Tibial nerve (tissue), 4 donors: ENCODE data around the gene PDLIM7. TPM values are rescaled to one million over a fixed set of nuclear protein-coding genes. Genes with fewer than 3 reads are reported as not detected.

ENCODE experiments used
- DNase-seq, 2 donors: peaks; one replicate each; pipeline ENCODE4 v3.0.0-alpha.2; 2019; ENCODE audit warnings: low spot score in 2 of 2
- H3K27ac ChIP-seq, 4 donors: fragments of 200-600 bp; sonication (generic) in 3 of 4; one replicate each; pipeline ENCODE4 v1.5.1; 2017 to 2019; ENCODE audit warnings: mild to moderate bottlenecking in 1 of 4
- H3K27me3 ChIP-seq, 2 donors: fragments of 200-600 bp; sonication (generic) in 1 of 2; one replicate each; pipeline versions ENCODE4 v1.5.1 to v1.6.0; 2017 to 2019
- H3K36me3 ChIP-seq, 3 donors: fragments of 200-600 bp; sonication (generic); one replicate each; pipeline ENCODE4 v1.5.1; 2018 to 2019
- H3K4me1 ChIP-seq, 4 donors: fragments of 200-600 bp; sonication (generic) in 3 of 4; one replicate each; pipeline ENCODE4 v1.5.1; 2017 to 2019
- H3K4me3 ChIP-seq, 4 donors: fragments of 200-600 bp; sonication (generic) in 3 of 4; one replicate each; pipeline ENCODE4 v1.5.1; 2017 to 2019; ENCODE audit warnings: mild to moderate bottlenecking in 1 of 4, moderate library complexity in 1 of 4
- H3K9me3 ChIP-seq, 4 donors: fragments of 200-600 bp; sonication (generic) in 3 of 4; one replicate each; pipeline ENCODE4 v1.5.1; 2017 to 2019
- CTCF ChIP-seq, 5 experiments: fragments of 200-600 bp in 3 of 5; fragments of 450-650 bp in 2 of 5; sonication (generic) in 3 of 5; IDR thresholded peaks; one replicate each; pipeline ENCODE4 v1.5.1; 2016 to 2019; ENCODE audit warnings: antibody characterized with exemption in 5 of 5, mild to moderate bottlenecking in 3 of 5, moderate library complexity in 2 of 5
- EP300 ChIP-seq, 2 donors: sonication (generic); formaldehyde crosslinking; IDR thresholded peaks; one replicate each; pipeline ENCODE4 v1.6.1; 2017; ENCODE audit warnings: antibody characterized with exemption in 2 of 2, mild to moderate bottlenecking in 1 of 2
- POLR2A ChIP-seq, 2 donors: fragments of 450-650 bp; IDR thresholded peaks; one replicate each; pipeline ENCODE4 v1.6.1; 2017; ENCODE audit warnings: antibody characterized with exemption in 2 of 2, mild to moderate bottlenecking in 2 of 2, moderate library complexity in 2 of 2
- WGBS, 2 donors: methylation state at CpG; one replicate each; pipeline ENCODE4 v1.1.5; 2018; 5-methylcytosine and 5-hydroxymethylcytosine counted together
- total RNA-seq, 4 donors: library from RNA; depleted of rRNA; stranded (reverse); fragments of >200 nt; gene quantifications; one replicate each; pipeline ENCODE4 v1.1.0, GENCODE V29; 2016

PDLIM7 gene
- total RNA-seq, 4 donors from 2014 or later, result 78.0 to 138 (median 89.9) TPM

GRCh38 chr5:177459357-177459756 lies 38.0 kb downstream of the PDLIM7 start:
- Histone ChIP-seq H3K4me1 (peaks cover 0 to 32% (median 13%) of the 10 kb centered on the region in 4 donors), H3K36me3 (peaks cover 0 to 60% (median 0%) of the 10 kb centered on the region in 3 donors), H3K27ac (peak overlapping the region in 1 of 4 donors; percentile 6), H3K27me3 (no peaks in the 10 kb centered on the region), H3K9me3 (no peaks in the 10 kb centered on the region), H3K4me3 (no peak overlapping the region)
- WGBS, 2 donors, result 73 to 84% methylated on average over 11 of the region's 11 CpGs
- DNase-seq, result no peak
- TF ChIP-seq EP300 (IDR thresholded peaks at IDR 0.05) (no peak), POLR2A (IDR thresholded peaks at IDR 0.05) (no peak), CTCF (IDR thresholded peaks at IDR 0.05) (no peak)

DNA sequence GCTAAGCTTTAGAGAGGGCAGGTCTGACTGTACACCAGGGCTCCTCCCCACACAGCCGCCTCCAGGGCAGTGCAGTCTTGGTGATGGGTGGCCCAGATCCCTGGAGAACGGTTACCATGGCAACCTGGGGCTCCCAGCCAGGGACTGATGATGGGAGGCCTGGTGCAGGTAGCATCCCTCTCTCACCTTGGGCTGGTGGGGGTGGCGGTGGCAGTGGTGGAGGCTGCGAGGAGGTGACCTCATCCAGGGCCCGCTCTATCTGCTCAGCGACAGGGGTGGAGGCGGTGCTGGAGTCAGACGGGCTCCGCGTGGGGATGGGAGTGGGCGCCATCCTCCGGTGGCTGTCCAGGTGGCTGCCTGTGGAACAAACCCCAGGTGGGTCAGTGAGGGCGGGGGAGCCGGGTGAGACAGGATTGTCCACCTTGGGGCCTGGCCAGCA lies 38.5 kb downstream of the PDLIM7 start:
- no peaks in the 10 kb centered on the region for H3K27me3 ChIP-seq
- H3K4me3 ChIP-seq, result no peak overlapping the region
- TF ChIP-seq POLR2A (IDR thresholded peaks at IDR 0.05), result no peak
- TF ChIP-seq EP300 (IDR thresholded peaks at IDR 0.05), result no peak
- TF ChIP-seq CTCF (IDR thresholded peaks at IDR 0.05), result no peak
- DNase-seq, result no peak
- 84% methylated on average over 13 to 14 of the region's 14 CpGs for WGBS, 2 donors
- H3K27ac ChIP-seq, result peak overlapping the region in 1 of 4 donors; percentile 6
- peaks cover 0 to 58% (median 0%) of the 10 kb centered on the region in 3 donors for H3K36me3 ChIP-seq
- H3K4me1 ChIP-seq, result peaks cover 0 to 36% (median 17%) of the 10 kb centered on the region in 4 donors
- H3K9me3 ChIP-seq, result no peaks in the 10 kb centered on the region

- Histone ChIP-seq H3K36me3 (peaks cover 0 to 49% (median 0%) of the 10 kb centered on the region in 3 donors), H3K4me1 (peaks cover 0 to 42% (median 23%) of the 10 kb centered on the region in 4 donors), H3K27me3 (peaks cover 0 to under 1% of the 10 kb centered on the region in 2 donors), H3K9me3 (no peaks in the 10 kb centered on the region), H3K27ac (peak overlapping the region in 2 of 4 donors; percentile 63 to 65), H3K4me3 (no peak overlapping the region)
- no peak for DNase-seq
- no peak for TF ChIP-seq EP300 (IDR thresholded peaks at IDR 0.05)
- TF ChIP-seq CTCF (IDR thresholded peaks at IDR 0.05), result no peak
- TF ChIP-seq POLR2A (IDR thresholded peaks at IDR 0.05), result no peak
- 49 to 70% methylated on average over 5 to 15 of the region's 20 CpGs for WGBS, 2 donors
Observed at GRCh38 chr5:177457852-177458681, 39.3 kb downstream of the PDLIM7 start.

- Histone ChIP-seq H3K4me3 (no peak overlapping the region), H3K27ac (peak overlapping the region; percentile 3 to 74 (median 43)), H3K27me3 (peaks cover 0 to 9% of the 10 kb centered on the region in 2 donors), H3K9me3 (no peaks in the 10 kb centered on the region), H3K4me1 (peaks cover 0 to 41% (median 23%) of the 10 kb centered on the region in 4 donors), H3K36me3 (peaks cover 0 to 42% (median 0%) of the 10 kb centered on the region in 3 donors)
- peak; percentile 66 to 79 for DNase-seq
- WGBS, 2 donors, result 63 to 64% methylated on average over 15 to 24 of the region's 24 CpGs
- TF ChIP-seq CTCF (IDR thresholded peaks at IDR 0.05) (peak; percentile 55 to 80 (median 73)), POLR2A (IDR thresholded peaks at IDR 0.05) (no peak)
Observed at GRCh38 chr5:177456976-177457851, 40.2 kb downstream of the PDLIM7 start.
